ENCODE measurements around the gene LACRT.

Gene LACRT

GRCh38 chr12:54596526-54596946 lies 38.2 kb downstream of the LACRT start:
- DNase-seq: peak; percentile 61

GRCh38 chr12:54595471-54595870 lies 39.2 kb downstream of the LACRT start:
- no peak for DNase-seq

DNA sequence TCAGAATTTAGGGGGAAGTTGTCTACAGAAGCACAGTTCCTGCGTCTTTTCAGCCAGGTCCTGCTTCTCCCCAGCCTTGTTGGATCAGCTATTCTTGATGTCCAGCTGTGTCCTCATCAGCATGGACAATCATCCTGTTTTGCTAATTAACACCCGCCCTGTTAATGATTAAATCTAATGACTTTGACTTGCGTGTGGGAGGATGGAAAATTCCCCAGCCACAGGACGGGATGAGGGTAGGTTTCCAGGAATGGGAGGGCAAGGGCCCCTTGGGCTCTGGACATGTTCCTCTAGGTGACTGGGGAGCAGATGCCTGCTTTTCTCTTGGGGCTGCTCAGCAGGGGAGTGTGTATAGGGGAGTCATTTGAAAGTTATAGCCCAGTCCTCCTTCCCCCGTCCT lies 41.0 kb downstream of the LACRT start:
- DNase-seq: no peak

DNA sequence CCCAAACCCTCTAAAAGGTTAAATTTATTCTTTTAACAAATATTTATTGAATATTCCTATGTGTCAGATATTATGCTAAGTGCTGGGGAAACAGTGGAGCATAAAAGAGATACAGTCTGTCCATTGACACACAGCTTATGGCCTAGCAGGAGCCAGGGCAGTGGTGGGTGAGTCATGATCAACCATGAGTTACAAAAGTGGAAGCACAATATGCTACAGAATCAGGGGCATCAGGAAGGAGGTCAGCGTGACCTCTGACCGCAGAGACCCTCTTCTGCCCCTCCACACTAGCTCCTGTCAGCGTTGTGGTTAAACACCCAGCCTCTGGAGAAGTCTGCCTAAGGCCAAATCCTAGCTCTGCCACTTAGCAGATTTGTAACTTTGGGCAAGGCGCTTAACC lies 41.6 kb downstream of the LACRT start:
- no peak for DNase-seq

- DNase-seq: no peak
These were observed 42.4 kb downstream of the LACRT start for GRCh38 chr12:54592316-54592715.

- DNase-seq: no peak
These were observed 43.6 kb downstream of the LACRT start for GRCh38 chr12:54590978-54591591.

DNA sequence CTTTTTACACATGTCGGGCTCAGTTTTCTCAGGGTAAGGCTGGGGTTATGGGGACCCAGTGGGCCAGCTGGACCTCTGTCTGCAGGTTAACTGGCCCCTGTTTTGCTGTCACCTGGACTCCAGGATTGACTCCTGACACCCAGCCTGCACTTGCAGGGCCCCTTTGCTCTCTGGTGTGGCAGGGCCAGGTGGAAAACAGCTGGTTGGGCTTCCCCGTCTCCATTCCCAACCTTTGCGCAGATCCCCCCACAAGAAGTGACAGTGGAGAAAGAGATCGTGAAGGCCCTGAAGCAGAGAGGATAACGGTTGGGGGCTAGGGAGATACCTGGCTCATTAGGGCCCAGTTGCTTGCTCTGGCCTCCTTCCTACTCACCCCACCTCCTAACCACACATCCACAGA lies 44.7 kb downstream of the LACRT start:
- DNase-seq: no peak

DNA sequence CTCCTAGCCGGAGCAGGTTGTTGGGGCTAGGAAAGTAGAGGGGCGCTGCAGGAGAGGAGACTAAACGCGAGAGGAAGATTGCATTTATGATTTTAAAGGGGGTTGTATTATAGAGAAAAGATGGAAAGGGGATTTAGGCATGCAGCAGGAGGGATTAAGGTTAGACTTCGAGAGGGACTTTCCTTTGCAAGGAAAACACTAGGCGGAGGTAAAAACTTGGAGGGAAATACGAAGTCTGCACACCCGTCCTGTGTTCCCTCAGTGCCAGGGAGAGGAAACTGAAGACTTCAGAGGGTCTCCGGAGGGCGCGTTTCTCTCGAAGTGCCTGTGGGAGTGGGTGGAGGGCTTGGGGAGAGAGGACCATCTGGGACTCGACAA lies 45.8 kb downstream of the LACRT start:
- DNase-seq: no peak

- DNase-seq: no peak
These were observed 46.4 kb downstream of the LACRT start, which contains the start of gene PPP1R1A for GRCh38 chr12:54588110-54588889. PPP1R1A (minus strand) TSS chr12:54588659; CDS start chr12:54588488, 171 bp downstream.

DNA sequence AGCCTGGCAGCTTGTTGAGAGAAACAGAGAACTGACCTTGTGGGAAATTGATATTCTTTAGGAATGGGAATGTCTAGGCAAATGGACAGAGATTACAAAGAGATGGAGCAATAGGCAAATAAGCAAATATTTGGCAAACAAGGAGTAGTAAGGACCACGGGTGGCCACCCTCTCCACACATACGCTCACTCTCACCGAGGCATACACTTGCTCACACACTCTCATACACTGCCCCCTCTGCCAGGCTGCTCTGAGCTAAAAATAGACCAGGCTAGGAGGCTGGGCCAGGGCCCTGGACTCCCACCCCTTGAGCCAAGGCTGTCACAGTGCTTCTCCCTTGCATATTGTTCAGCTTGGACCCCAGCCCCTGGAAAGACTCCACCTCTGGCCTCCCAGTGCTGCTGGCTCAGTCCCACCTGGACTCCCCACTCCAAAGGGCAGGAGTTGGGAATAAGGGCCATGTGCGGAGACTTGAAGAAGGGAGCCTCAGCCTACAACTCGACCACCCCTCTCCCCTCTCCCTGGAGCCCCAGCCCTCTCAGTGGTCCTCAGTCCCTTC lies 47.3 kb downstream of the LACRT start:
- no peak for DNase-seq

GRCh38 chr12:54586620-54587019 lies 48.1 kb downstream of the LACRT start:
- DNase-seq: no peak

- no peak for DNase-seq
These were observed 49.5 kb downstream of the LACRT start for GRCh38 chr12:54585243-54585642.

DNA sequence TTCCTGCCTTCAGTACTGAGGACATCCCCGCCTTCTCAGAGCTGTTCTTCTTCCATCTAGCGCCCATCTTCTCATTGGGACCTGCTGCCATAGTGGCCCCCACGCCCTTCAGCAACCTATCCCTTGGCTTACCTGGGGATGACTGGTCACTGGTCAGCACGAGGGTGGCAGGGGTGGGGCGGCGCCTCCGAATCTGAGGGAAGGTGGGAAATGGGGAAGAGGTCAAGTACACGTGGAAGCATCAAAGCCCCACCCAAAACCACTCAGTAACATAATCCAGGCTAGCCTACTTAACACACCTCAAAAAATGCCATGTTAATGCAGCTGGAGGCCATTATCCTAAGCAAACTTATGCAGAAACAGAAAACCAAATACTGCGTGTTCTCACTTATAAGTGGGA lies 50.6 kb downstream of the LACRT start:
- DNase-seq: no peak

- DNase-seq: no peak
These were observed 51.0 kb downstream of the LACRT start for GRCh38 chr12:54583726-54584125.

DNA sequence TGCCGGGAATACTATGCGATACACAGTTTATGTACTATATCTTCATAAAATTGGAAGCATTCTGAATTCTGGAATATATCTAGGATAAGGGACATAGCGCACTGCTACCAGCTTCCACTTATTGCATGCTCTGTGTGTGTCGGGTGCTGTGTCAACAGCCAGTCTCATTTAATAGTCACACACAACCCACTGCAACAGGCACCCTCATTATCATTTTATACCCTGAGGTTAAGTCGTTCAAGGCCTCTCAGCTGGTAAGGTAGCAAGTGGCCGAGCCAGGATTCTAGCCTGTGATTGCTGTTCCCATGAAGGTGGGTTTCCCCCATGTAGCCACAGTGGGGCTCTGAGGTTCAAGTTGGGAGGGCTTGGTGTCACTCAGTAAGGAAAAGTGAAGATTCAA lies 53.3 kb downstream of the LACRT start:
- DNase-seq: no peak
